Colonic mucosa (tissue), 4 donors: Measurements from ENCODE around the gene PRPF4. TPM values are rescaled to one million over a fixed set of nuclear protein-coding genes. Genes with fewer than 3 reads are reported as not detected.

ENCODE experiments used
- DNase-seq: peaks from one replicate; pipeline ENCODE4 v3.0.0-alpha.2; 2020
- H3K27ac ChIP-seq: fragments of 200-600 bp; one replicate; pipeline ENCODE4 v1.8.0; 2021
- H3K27me3 ChIP-seq: fragments of 200-600 bp; one replicate; pipeline ENCODE4 v1.8.0; 2021
- H3K36me3 ChIP-seq: fragments of 200-600 bp; one replicate; pipeline ENCODE4 v1.8.0; 2021
- H3K4me1 ChIP-seq: fragments of 200-600 bp; one replicate; pipeline ENCODE4 v1.8.0; 2021; ENCODE audit warnings: mild to moderate bottlenecking
- H3K4me3 ChIP-seq: fragments of 200-600 bp; one replicate; pipeline ENCODE4 v1.8.0; 2021
- H3K9ac ChIP-seq, 2 donors: one replicate each; pipeline ENCODE4 v1.7.0; 2013; ENCODE audit warnings: control low read depth in 2 of 2, low read depth in 2 of 2, low read length in 2 of 2
- H3K9me3 ChIP-seq: fragments of 200-600 bp; one replicate; pipeline ENCODE4 v1.8.0; 2021
- intact Hi-C: fragments of 100-400 bp; cut with DNase I; formaldehyde crosslinking; loops from one replicate; pipeline ENCODE4 v1.14.1; 2022
- total RNA-seq, 2 donors: library from RNA; stranded (reverse); fragmentation: NEBNext Ultra II Directional in 1 of 2; extraction: Animal tissue kit (Norgen Biotek cat#: 25700) in 1 of 2; gene quantifications; one replicate each; pipeline ENCODE4 v1.2.1, GENCODE V29; 2021
- TF ChIP-seq, protein P1 (sequence below): fragments of 200-600 bp; IDR thresholded peaks from one replicate; pipeline ENCODE4 v1.8.0; 2022; ENCODE audit warnings: antibody characterized with exemption, mild to moderate bottlenecking
- donor health status: healthy.
- donor health status: DM: no; HTN: no; CAD: no.
- donor health status: DM: no; HTN: no; CAD: no.

The PRPF4 gene
- total RNA-seq, 2 donors from 2014 or later, result 16.0 to 25.9 TPM

DNA sequence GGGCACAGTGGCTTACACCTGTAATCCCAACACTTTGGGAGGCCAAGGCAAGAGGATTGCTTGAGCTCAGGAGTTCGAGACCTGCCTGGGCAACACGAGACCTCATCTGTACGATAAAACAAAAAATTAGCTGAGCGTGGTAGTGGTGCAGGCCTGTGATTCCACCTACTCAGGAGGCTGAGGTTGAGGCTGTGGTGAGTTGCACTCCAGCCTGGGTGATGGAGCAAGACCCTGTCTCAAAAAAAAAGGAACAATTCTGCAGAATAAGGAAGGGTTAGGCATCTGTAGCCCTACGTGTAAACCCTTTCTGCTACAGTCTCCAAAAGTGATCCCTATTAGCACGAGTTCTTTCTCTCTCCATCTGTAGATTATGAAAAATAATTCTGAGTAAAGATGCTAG lies 20.0 kb upstream of the PRPF4 start:
- Histone ChIP-seq H3K9ac (no peak overlapping the region), H3K36me3 (no peaks in the 10 kb centered on the region), H3K4me3 (no peak overlapping the region), H3K9me3 (no peaks in the 10 kb centered on the region), H3K27me3 (no peaks in the 10 kb centered on the region), H3K27ac (no peak overlapping the region), H3K4me1 (no peaks in the 10 kb centered on the region)
- intact Hi-C loops, result no loop called here
- no peak for DNase-seq
- TF ChIP-seq, protein P1, sequence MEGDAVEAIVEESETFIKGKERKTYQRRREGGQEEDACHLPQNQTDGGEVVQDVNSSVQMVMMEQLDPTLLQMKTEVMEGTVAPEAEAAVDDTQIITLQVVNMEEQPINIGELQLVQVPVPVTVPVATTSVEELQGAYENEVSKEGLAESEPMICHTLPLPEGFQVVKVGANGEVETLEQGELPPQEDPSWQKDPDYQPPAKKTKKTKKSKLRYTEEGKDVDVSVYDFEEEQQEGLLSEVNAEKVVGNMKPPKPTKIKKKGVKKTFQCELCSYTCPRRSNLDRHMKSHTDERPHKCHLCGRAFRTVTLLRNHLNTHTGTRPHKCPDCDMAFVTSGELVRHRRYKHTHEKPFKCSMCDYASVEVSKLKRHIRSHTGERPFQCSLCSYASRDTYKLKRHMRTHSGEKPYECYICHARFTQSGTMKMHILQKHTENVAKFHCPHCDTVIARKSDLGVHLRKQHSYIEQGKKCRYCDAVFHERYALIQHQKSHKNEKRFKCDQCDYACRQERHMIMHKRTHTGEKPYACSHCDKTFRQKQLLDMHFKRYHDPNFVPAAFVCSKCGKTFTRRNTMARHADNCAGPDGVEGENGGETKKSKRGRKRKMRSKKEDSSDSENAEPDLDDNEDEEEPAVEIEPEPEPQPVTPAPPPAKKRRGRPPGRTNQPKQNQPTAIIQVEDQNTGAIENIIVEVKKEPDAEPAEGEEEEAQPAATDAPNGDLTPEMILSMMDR, result no peak

DNA sequence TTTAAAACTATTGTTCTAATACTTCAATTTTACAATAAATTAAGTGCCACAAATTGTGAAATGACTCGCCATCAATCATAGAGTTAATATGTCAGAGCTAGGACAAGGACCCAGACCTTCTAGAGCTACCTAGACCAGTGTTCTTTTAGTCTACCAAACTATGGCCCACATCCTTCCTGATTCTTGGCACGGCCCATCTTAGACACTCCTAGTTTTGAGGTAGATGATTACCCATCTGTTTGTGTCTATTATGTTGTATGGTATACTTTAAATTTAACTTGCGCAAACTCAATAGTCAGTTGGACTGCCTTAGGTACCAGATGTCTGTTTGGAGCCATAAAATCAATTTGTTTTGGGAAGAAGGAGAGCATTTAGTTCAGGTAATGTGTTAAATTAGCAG lies 17.6 kb upstream of the PRPF4 start:
- TF ChIP-seq, protein P1, result no peak
- no peaks in the 10 kb centered on the region for H3K36me3 ChIP-seq
- no peak overlapping the region for H3K4me3 ChIP-seq
- no peaks in the 10 kb centered on the region for H3K4me1 ChIP-seq
- DNase-seq, result no peak
- no peak overlapping the region for H3K27ac ChIP-seq
- no peak overlapping the region for H3K9ac ChIP-seq
- H3K9me3 ChIP-seq, result no peaks in the 10 kb centered on the region
- intact Hi-C loops, result no loop called here
- H3K27me3 ChIP-seq, result no peaks in the 10 kb centered on the region

DNA sequence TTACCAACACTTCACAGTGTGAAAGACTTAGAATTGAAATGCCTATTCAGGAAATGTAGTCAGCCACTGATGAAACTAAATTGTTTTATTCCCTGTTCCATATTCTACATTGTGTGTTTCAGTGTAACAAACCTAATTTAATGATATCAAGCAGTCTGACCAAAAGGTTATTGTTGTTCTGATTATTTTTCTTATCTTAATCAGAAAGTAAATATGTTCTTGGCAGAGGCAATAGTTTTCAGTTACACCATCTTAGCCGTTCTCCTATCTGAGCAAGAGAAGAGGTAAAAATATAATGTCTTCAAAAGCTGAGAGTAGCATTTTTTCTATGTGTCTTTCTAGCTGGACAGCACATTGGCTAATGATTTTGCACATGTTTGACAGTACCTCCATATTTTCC lies 17.2 kb upstream of the PRPF4 start:
- Histone ChIP-seq H3K4me3 (no peak overlapping the region), H3K9ac (no peak overlapping the region), H3K27ac (no peak overlapping the region), H3K9me3 (no peaks in the 10 kb centered on the region), H3K4me1 (no peaks in the 10 kb centered on the region), H3K27me3 (no peaks in the 10 kb centered on the region), H3K36me3 (no peaks in the 10 kb centered on the region)
- intact Hi-C loops, result no loop called here
- no peak for DNase-seq
- TF ChIP-seq, protein P1, result no peak

DNA sequence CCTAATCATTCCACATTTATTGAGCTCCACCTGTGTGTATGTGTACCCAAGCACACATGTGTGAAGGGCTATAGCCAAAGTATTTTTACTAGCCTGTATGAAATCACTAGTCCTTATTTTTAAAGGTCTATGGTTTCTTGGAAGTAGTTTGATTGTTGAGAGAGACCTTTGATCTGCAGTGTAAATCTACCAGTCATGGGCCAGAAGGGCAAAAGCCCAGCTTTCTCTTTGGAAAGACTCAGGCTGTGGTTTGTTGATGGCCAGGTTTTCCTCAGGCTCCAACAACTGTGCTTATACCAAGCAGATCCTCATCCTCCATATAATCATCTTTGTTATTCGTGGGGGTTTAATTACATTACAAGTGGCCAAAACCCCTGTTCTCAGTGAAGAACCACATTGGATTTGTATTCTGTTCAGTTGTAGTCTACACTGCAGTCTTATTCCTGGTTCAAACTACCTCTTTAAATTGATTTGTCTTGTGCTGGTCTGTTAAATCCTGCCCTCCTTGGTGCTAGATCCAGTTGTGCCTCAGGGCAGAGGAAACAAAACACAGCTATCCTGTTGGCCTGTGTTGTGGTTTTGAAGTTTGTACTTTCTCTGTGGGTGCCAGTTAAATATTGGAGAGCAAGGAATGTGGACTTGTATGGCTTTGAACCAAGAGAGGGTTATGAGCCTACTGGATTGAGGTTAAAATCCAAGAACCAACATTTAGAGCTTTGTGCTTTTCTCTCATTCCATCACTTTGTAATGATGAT lies 13.4 kb upstream of the PRPF4 start:
- no peak for DNase-seq
- no peaks in the 10 kb centered on the region for H3K27me3 ChIP-seq
- no peak overlapping the region for H3K9ac ChIP-seq
- intact Hi-C loops, result no loop called here
- H3K4me1 ChIP-seq, result no peaks in the 10 kb centered on the region
- H3K9me3 ChIP-seq, result no peaks in the 10 kb centered on the region
- TF ChIP-seq, protein P1, result no peak
- H3K4me3 ChIP-seq, result no peak overlapping the region
- no peak overlapping the region for H3K27ac ChIP-seq
- H3K36me3 ChIP-seq, result no peaks in the 10 kb centered on the region

DNA sequence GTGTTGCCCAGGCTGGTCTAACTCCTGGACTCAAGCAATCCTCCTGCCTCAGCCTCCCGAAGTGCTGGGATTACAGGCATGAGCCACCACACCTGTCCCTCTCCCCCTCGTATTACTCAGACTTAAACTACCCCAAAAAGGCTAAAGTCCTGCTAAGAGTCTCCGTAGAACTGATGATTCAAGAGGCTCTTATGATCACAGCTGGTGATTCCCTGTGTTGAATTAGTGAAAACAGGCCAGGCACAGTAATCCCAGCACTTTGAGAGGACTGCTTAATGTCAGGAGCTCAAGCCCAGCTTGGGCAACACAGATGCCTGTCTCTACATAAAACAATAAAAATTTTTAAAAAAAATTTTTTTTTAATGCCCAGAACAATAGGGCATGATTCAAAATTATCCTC lies 9.3 kb upstream of the PRPF4 start:
- intact Hi-C loops, result no loop called here
- Histone ChIP-seq H3K27ac (no peak overlapping the region), H3K4me3 (no peak overlapping the region), H3K36me3 (no peaks in the 10 kb centered on the region), H3K9me3 (no peaks in the 10 kb centered on the region), H3K9ac (no peak overlapping the region), H3K27me3 (no peaks in the 10 kb centered on the region), H3K4me1 (no peaks in the 10 kb centered on the region)
- no peak for DNase-seq
- TF ChIP-seq, protein P1, result no peak
